HCT116 (cell line): ENCODE measurements around the gene ZNF708.

Source experiments
- CBX3 ChIP-seq: IDR thresholded peaks from 2 replicates; pipeline ENCODE4 v1.6.1; 2012; ENCODE audit warnings: low read depth
- EZH2 ChIP-seq: fragments of 200-600 bp; sonication (generic); IDR thresholded peaks from 2 replicates; pipeline ENCODE4 v1.6.1; 2017; ENCODE audit warnings: antibody characterized with exemption, mixed run types
- EZH2phosphoT487 ChIP-seq: fragments of 200-600 bp; IDR thresholded peaks from 2 replicates; pipeline ENCODE4 v1.6.1; 2018; ENCODE audit warnings: antibody characterized with exemption, borderline replicate concordance
- POLR2A ChIP-seq: IDR thresholded peaks from 2 replicates; pipeline ENCODE4 v1.7.0; 2011; ENCODE audit warnings: borderline replicate concordance; ENCODE audit not compliant: insufficient read depth, insufficient read length; ENCODE audit errors: extremely low read depth
- POLR2AphosphoS5 ChIP-seq: IDR thresholded peaks from 2 replicates; pipeline ENCODE4 v1.6.1; 2011; ENCODE audit warnings: mild to moderate bottlenecking, low read depth, low read length, moderate library complexity
- RAD21 ChIP-seq: IDR thresholded peaks from 2 replicates; pipeline ENCODE4 v1.6.1; 2012; ENCODE audit warnings: low read depth, mild to moderate bottlenecking
- SRF ChIP-seq: IDR thresholded peaks from 2 replicates; pipeline ENCODE4 v1.6.1; 2012; ENCODE audit warnings: low read depth
- TCF7L2 ChIP-seq: IDR thresholded peaks from 2 replicates; pipeline ENCODE4 v1.7.0; 2011; ENCODE audit warnings: borderline replicate concordance, inconsistent platforms; ENCODE audit not compliant: insufficient read depth, insufficient read length; ENCODE audit errors: extremely low read depth
- YY1 ChIP-seq: IDR thresholded peaks from 2 replicates; pipeline ENCODE4 v1.6.1; 2011; ENCODE audit warnings: low read length, low read depth, moderate library complexity, mild to moderate bottlenecking; ENCODE audit not compliant: insufficient replicate concordance; ENCODE audit errors: extremely low read depth
- ZNF274 ChIP-seq: fragments of 200-500 bp; sonication (Bioruptor generic); IDR thresholded peaks from 2 replicates; pipeline ENCODE4 v1.6.1; 2014; ENCODE audit warnings: mild to moderate bottlenecking, low read depth, low read length, inconsistent platforms
- TF ChIP-seq, protein P1 (sequence below): IDR thresholded peaks from 2 replicates; pipeline ENCODE4 v1.6.1; 2012
- TF ChIP-seq, protein P2 (sequence below): IDR thresholded peaks from 2 replicates; pipeline ENCODE4 v1.6.1; 2012; ENCODE audit warnings: low read depth
- TF ChIP-seq, protein P3 (sequence below), 3 experiments: fragments of 200-600 bp in 1 of 3; sonication (generic) in 1 of 3; IDR thresholded peaks in 2 of 3; conservative IDR thresholded peaks in 1 of 3; 2 replicates each; pipeline ENCODE4 v1.5.1; 2012 to 2017; ENCODE audit warnings: low read depth in 2 of 3, low read length in 2 of 3, antibody characterized with exemption in 1 of 3, borderline replicate concordance in 1 of 3, control low read depth in 1 of 3, mild to moderate bottlenecking in 1 of 3, mixed read lengths in 1 of 3, mixed run types in 1 of 3, moderate library complexity in 1 of 3; ENCODE audit not compliant: insufficient read depth in 1 of 3

DNA sequence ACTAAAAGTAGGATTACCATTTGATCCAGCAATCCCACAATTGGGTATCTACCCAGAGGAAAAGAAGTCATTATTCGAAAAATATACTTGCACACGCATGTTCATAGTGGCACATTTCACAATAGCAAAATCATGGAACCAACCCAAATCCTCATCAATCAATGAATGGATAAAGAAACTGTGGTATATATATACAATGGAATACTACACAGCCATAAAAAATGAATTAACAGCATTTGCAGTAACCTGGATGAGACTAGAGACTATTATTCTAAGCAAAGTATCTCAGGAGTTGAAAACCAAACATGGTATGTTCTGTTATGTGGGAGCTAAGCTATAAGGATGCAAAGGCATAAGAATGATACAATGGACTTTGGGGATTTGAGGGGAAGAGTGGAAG lies 3.0 kb downstream of the ZNF708 start:
- TF ChIP-seq, protein P1, sequence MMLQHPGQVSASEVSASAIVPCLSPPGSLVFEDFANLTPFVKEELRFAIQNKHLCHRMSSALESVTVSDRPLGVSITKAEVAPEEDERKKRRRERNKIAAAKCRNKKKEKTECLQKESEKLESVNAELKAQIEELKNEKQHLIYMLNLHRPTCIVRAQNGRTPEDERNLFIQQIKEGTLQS: no peak
- TF ChIP-seq POLR2AphosphoS5 (no peak), SRF (no peak), ZNF274 (no peak), EZH2 (no peak), EZH2phosphoT487 (no peak), TCF7L2 (no peak), POLR2A (no peak), CBX3 (no peak), RAD21 (no peak), YY1 (no peak)
- TF ChIP-seq, protein P2, sequence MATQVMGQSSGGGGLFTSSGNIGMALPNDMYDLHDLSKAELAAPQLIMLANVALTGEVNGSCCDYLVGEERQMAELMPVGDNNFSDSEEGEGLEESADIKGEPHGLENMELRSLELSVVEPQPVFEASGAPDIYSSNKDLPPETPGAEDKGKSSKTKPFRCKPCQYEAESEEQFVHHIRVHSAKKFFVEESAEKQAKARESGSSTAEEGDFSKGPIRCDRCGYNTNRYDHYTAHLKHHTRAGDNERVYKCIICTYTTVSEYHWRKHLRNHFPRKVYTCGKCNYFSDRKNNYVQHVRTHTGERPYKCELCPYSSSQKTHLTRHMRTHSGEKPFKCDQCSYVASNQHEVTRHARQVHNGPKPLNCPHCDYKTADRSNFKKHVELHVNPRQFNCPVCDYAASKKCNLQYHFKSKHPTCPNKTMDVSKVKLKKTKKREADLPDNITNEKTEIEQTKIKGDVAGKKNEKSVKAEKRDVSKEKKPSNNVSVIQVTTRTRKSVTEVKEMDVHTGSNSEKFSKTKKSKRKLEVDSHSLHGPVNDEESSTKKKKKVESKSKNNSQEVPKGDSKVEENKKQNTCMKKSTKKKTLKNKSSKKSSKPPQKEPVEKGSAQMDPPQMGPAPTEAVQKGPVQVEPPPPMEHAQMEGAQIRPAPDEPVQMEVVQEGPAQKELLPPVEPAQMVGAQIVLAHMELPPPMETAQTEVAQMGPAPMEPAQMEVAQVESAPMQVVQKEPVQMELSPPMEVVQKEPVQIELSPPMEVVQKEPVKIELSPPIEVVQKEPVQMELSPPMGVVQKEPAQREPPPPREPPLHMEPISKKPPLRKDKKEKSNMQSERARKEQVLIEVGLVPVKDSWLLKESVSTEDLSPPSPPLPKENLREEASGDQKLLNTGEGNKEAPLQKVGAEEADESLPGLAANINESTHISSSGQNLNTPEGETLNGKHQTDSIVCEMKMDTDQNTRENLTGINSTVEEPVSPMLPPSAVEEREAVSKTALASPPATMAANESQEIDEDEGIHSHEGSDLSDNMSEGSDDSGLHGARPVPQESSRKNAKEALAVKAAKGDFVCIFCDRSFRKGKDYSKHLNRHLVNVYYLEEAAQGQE: no peak
- TF ChIP-seq, protein P3, sequence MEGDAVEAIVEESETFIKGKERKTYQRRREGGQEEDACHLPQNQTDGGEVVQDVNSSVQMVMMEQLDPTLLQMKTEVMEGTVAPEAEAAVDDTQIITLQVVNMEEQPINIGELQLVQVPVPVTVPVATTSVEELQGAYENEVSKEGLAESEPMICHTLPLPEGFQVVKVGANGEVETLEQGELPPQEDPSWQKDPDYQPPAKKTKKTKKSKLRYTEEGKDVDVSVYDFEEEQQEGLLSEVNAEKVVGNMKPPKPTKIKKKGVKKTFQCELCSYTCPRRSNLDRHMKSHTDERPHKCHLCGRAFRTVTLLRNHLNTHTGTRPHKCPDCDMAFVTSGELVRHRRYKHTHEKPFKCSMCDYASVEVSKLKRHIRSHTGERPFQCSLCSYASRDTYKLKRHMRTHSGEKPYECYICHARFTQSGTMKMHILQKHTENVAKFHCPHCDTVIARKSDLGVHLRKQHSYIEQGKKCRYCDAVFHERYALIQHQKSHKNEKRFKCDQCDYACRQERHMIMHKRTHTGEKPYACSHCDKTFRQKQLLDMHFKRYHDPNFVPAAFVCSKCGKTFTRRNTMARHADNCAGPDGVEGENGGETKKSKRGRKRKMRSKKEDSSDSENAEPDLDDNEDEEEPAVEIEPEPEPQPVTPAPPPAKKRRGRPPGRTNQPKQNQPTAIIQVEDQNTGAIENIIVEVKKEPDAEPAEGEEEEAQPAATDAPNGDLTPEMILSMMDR (IDR thresholded peaks at IDR 0.05 in 2 of 3, conservative IDR thresholded peaks at IDR 0.05 in 1 of 3; ENCODE audit: borderline replicate concordance in 1 of 3, insufficient read depth in 1 of 3, low read depth in 2 of 3, low read length in 2 of 3): no peak
